HG03571 (cell line): ENCODE data around the gene ATP8A1.
A peak's percentile ranks its signal among the peaks of the same experiment; 100 is the strongest.
"Not testable (repeated sequence)": the region's sequence is repeated elsewhere in the genome, so short reads cannot be mapped to it uniquely, and the experiment has no call there.

ENCODE experiments used
- ATAC-seq: cut with Tn5 transposase; IDR thresholded peaks from one replicate; pipeline ENCODE4 v1.9.1; 2021; ENCODE audit not compliant: unreplicated experiment

The ATP8A1 gene

DNA sequence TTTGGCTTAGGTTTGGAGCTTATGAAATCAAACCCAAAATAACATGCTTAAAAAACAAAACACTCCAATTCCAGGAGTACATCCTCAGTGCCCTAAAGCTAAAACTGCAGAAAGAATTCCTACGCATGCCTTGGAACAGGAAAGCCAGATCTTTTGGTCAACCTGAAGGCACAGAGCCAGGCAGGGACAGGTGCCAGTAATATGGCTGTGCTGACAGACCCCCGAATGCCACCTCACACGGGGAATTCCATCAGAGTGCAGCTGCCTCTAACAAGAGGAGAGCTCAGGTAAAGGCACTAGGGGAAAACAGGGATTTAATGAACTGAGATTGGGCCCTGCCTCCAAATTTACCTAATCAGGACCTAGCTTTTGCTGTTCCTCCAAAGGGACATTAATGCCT lies 182.5 kb downstream of the ATP8A1 start:
- no peak for ATAC-seq

DNA sequence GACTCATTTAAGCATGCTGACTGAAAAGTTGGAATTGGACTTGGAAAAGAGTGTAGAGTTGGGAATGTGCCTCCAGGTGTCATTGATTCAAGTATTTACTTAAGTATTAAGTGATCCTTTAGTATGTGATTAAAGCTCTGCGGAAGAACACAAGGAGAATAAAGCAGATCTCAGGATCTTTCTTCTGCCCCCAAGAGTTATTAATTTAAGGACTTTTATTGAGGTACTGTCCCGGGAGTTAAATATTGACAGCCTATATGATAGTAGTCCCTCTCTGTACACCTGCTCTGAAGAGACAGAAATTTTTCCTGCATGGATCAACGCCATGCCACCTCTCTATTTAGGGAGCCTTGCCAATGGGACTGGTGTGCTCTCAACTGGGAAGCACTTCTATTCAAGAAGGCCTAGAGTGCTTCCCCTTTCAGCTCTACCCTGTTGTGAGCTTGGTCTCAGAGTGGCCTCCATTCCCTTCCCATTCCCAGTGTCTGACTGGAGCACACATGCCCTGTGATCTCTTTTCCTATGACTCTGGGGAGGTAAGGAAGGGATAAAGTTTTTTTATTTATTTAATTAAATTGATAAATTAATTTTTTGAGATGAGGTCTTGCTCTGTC lies 183.7 kb downstream of the ATP8A1 start:
- no peak for ATAC-seq

DNA sequence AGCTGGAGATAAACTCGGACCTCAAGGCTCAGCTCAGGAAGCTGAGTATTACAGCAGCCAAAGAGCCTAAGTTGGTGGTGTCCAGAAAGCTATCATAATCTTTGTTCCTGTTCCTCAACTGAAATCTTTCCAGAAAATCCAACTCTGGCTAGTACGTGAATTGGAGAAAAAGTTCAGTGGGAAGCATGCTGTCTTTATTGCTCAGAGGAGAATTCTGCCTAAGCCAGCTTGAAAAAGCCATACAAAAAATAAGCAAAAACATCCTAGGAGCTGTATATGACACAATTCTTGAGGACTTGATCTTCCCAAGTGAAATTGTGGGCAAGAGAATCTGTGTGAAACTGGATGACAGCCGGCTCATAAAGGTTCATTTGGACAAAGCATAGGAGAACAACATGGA lies 185.0 kb downstream of the ATP8A1 start:
- ATAC-seq, result no peak

- no peak for ATAC-seq
Observed at GRCh38 chr4:42470023-42470422, 186.9 kb downstream of the ATP8A1 start.

GRCh38 chr4:42467777-42468176 lies 189.1 kb downstream of the ATP8A1 start:
- ATAC-seq, result not testable (repeated sequence)

DNA sequence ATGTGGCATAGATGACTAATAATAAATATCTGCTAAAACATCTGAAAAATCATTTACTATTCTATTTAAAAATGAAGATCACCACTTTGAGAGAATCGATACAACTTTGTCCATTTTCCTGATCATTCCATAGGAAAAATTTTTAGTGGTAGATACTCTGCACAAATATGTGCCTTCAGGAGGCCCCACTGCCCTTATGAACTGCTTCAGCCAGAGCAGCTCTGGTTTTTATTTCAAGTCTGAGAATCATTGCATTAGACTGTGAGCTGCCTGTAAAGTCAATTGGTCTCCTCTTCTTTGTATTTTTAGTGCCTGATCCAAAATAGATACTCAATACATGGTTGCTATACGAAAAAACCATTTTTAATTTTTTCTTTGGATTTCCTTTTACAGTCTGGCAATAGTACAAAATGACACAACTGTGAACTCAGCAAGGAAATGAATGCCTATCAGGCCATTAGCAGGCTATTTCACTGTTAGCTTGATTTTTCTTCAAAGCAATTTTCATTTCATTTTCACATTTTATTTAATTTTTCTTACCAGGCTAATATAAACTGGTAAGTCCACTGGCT lies 190.5 kb downstream of the ATP8A1 start:
- no peak for ATAC-seq

GRCh38 chr4:42464550-42465094 lies 192.3 kb downstream of the ATP8A1 start:
- ATAC-seq, result no peak

DNA sequence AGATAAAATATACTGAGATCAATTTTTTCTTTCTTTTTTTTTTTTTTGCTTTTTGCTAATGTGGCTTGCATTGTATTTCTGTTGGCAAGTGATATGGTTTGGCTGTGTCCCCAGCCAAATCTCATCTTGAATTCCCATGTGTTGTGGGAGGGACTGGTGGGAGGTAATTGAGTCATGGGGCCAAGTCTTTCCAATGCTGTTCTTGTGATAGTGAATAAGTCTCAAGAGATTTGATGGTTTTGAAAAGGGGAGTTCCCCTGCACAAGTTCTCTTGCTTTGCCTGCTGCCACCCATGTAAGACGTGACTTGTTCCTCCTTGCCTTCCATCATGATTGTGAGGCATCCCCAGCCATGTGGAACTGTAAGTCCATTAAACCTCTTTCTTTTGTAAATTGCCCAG lies 195.7 kb downstream of the ATP8A1 start:
- not testable (repeated sequence) for ATAC-seq

GRCh38 chr4:42460043-42460442 lies 196.9 kb downstream of the ATP8A1 start:
- ATAC-seq, result peak; percentile 96

DNA sequence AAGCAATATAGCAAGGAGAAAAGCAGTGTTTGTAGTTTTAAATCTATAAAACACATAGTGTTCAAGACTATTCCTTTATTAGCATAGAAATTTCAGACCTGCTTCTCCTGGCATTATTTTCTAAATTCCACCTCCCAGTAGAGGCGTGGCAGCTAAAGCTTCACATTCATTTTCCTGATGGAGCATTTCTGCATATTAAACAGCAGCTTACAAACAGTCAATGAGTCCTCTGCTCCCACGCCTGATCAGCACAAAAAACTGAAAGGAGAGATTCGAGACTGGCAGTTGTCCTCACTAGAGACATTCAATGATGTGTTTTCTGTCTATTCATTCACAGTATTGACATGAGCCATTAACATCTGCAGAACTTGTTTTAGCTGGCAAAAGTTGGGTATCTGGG lies 198.2 kb downstream of the ATP8A1 start:
- no peak for ATAC-seq

DNA sequence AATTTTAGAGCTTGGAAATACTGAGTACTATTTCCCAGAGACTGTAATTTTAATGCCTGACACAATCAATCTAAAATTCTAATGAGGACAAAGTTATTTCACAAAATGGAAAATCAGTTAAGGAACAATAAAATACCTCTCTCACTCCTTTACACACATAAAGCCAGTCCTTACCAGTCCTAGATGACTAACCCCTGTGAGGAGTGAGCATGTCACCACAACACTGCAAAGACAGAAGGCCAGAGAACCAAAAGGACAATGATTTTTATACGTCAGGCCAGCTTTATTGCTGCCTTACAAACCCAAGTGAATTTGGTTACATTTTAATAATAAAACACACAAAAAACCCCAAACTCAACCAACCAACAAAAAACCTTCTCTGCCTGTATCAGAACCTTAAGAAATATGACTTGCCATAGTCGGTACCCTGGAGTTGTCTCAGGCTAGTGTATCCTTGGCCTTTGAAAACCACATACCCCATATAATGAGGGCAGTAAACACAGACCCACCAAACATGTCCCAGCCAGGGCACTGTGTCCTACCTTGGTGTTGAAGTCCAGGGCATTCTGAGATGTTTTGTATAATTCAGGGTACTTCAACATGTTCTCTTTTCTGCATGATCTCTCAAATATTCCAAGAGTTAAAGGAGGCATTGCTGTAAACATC lies 202.0 kb downstream of the ATP8A1 start:
- ATAC-seq, result no peak

DNA sequence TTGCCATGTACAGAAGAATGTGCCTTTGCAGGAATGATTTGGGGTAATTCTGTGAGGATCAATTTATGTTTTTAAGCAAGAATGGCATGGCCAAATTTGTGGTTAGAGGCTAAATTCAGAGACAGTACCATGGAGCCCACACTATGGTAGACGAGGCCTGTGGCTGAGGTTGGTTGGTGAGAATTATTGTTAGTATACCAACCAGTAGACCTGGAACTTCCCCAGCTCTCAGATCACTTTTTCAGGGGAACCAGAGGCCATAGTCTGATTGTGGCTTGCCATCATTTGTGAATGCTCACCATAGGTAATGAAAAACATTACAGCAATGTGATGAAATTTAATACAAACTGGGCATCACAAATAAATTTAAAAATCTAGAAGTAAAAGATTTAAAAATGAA lies 203.3 kb downstream of the ATP8A1 start:
- ATAC-seq, result peak; percentile 53

- ATAC-seq, result no peak
Observed at GRCh38 chr4:42452823-42453222, 204.1 kb downstream of the ATP8A1 start.

DNA sequence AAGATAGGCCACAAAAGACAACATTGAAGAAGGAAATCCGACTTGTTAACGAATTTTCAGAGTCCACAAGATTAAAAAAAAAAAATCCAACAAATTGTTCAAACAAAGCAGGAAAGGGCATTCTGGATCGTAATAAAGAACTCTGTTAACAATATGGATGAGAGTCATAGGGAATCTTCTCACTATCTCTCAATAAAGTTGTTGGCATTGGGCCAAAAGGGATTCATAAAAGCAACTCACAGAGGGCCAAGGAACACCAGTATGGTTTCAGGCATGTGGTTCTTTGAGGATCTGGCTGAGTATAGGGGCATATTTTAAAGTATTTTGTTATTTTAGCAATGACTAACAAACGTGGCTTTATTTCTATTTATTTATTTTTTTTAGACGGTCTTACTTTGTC lies 210.1 kb downstream of the ATP8A1 start:
- ATAC-seq, result no peak

- no peak for ATAC-seq
Observed at GRCh38 chr4:42445038-42445437, 211.9 kb downstream of the ATP8A1 start.

GRCh38 chr4:42442601-42443000 lies 214.3 kb downstream of the ATP8A1 start:
- no peak for ATAC-seq

GRCh38 chr4:42440083-42440482 lies 216.8 kb downstream of the ATP8A1 start:
- ATAC-seq, result no peak

- no peak for ATAC-seq
Observed at GRCh38 chr4:42436928-42437565, 219.9 kb downstream of the ATP8A1 start.

DNA sequence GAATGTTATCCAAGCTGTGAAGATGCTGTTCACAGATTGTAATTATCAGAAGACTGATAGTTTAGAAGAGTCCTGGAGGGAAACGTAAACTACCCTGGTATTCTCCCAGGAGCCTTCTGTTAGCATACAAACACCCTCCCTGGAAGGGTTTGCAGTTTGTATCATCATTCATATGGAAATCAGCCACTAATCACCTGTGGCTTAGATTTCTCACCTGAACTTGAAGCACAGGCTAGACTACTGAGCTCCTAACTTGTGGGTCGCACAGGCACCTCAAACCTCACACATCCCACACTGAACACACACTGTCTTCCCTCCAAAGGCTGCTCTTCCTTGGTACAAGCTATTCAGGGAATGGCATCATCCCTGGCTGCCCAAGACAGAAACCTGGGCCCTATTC lies 228.9 kb downstream of the ATP8A1 start:
- no peak for ATAC-seq

DNA sequence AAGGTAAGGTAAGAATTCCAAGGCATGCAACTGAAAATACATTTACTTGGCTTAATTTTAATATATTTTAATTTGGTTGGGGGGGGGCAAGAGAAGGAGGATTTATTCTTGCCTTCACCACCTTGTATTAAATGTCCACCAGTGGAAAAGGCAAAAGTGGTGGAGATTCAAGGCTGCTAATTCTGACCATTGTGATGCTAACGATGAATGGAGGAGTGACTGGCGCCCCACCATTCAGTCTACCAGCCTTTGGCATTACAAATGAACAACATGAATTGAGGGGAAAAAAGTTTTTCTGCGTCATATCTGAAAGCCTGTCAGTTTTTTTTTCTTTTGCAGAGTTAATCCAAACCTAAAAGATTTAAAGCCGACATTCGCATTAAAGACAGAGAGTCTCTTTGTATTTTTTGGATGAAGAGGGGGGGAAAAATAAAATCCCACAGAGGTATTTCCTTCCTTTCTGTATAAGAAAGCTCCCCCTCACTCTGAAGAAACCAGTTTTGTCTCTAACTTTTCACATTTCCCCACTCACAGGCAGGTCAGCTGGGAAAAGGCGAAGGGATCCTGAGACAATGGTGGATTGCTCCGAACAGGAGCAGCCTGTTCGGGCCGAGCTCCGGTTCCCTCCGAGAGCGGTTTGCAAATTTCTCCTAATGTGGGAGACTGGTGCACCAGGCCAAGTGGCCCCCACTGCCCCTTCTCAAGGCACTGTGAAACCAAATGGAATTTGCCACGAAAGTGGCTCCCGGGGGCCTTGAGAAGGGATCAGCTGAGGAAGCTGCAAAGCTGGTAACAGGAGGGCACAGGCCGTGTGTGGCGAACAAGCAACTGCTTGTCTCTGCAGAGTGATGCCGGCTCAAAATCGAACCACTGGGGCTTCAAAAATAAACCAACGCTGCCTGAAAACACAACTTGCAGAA lies 231.5 kb downstream of the ATP8A1 start:
- ATAC-seq, result no peak

DNA sequence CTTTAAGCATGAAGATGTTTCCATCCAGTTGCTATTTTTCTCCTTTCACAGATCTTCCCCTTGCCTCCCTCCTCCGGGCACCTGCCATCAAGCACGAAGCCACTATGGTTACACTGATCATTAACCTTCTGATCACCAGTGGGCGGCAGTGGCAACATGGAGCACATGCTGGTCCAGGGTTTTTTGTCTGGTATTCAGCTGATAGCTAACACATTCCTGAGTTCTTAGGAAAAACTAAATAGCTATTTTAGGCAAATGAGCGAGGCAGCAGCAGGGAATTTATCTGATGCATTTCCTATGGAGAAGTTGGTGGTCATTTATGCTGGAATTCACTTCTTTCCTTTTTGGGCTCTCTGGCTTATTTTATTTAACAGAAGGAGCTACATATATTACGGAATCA lies 236.8 kb downstream of the ATP8A1 start:
- no peak for ATAC-seq
